ENCODE results near the gene RNF112.
A peak's percentile ranks its signal among the peaks of the same experiment; 100 is the strongest.

RNF112 gene

GRCh38 chr17:19418251-19418992 is 7.4 kb downstream of the RNF112 start:
- TF ChIP-seq, protein P1, sequence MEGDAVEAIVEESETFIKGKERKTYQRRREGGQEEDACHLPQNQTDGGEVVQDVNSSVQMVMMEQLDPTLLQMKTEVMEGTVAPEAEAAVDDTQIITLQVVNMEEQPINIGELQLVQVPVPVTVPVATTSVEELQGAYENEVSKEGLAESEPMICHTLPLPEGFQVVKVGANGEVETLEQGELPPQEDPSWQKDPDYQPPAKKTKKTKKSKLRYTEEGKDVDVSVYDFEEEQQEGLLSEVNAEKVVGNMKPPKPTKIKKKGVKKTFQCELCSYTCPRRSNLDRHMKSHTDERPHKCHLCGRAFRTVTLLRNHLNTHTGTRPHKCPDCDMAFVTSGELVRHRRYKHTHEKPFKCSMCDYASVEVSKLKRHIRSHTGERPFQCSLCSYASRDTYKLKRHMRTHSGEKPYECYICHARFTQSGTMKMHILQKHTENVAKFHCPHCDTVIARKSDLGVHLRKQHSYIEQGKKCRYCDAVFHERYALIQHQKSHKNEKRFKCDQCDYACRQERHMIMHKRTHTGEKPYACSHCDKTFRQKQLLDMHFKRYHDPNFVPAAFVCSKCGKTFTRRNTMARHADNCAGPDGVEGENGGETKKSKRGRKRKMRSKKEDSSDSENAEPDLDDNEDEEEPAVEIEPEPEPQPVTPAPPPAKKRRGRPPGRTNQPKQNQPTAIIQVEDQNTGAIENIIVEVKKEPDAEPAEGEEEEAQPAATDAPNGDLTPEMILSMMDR (conservative IDR thresholded peaks at IDR 0.05; ENCODE audit: low read depth, low read length) = peak; percentile 26
- peak; percentile 77 for DNase-seq (ENCODE audit: low read depth)
- H3K4me3 ChIP-seq (ENCODE audit: low read depth, low read length) = no peak overlapping the region

- no peak for DNase-seq (ENCODE audit: low read depth)
- H3K4me3 ChIP-seq (ENCODE audit: low read depth, low read length) = no peak overlapping the region
- TF ChIP-seq, protein P1 (conservative IDR thresholded peaks at IDR 0.05; ENCODE audit: low read depth, low read length) = no peak
Measured at GRCh38 chr17:19421219-19421618, 10.2 kb downstream of the RNF112 start.

GRCh38 chr17:19421926-19422325 is 10.9 kb downstream of the RNF112 start:
- no peak overlapping the region for H3K4me3 ChIP-seq (ENCODE audit: low read depth, low read length)
- TF ChIP-seq, protein P1 (conservative IDR thresholded peaks at IDR 0.05; ENCODE audit: low read depth, low read length) = no peak
- no peak for DNase-seq (ENCODE audit: low read depth)

- no peak for DNase-seq (ENCODE audit: low read depth)
- TF ChIP-seq, protein P1 (conservative IDR thresholded peaks at IDR 0.05; ENCODE audit: low read depth, low read length) = no peak
Measured at GRCh38 chr17:19424934-19425868, 14.2 kb downstream of the RNF112 start.

GRCh38 chr17:19426631-19427030 is 15.6 kb downstream of the RNF112 start:
- H3K4me3 ChIP-seq (ENCODE audit: low read depth, low read length) = no peak overlapping the region

More at GRCh38 chr17:19424934-19425868, 14.2 kb downstream of the RNF112 start:
- no peak overlapping the region for H3K4me3 ChIP-seq (ENCODE audit: low read depth, low read length)

DNA sequence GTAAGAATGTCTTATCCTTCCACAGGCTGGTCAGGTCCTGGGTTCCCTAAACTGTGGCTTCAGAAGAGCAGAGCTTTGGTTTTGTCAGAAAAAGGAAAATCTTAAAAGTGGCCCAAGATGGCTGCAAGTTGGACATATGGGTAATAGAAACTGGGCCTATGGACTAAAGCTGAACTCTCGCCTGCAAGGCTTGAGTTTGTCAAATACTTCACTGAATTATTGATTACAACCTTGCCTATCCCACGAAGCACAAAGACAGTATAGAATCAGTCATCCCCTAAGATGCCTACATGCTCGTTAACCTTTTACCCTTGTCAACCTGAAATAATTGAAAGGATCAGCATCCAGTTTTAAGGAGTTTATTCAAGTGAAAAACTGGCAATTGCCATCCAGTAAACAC is 20.7 kb downstream of the RNF112 start:
- TF ChIP-seq, protein P1 (conservative IDR thresholded peaks at IDR 0.05; ENCODE audit: low read depth, low read length) = no peak
- no peak overlapping the region for H3K4me3 ChIP-seq (ENCODE audit: low read depth, low read length)
- no peak for DNase-seq (ENCODE audit: low read depth)

More at GRCh38 chr17:19426631-19427030, 15.6 kb downstream of the RNF112 start:
- DNase-seq (ENCODE audit: low read depth) = no peak
- TF ChIP-seq, protein P1 (conservative IDR thresholded peaks at IDR 0.05; ENCODE audit: low read depth, low read length) = no peak
